NCI-H2029 treated with DMSO at 0.1 percent for 48 hours (cell line): Measurements from ENCODE around the gene SLC66A1.
"Not testable (repeated sequence)": the region's sequence is repeated elsewhere in the genome, so short reads cannot be mapped to it uniquely, and the experiment has no call there.

Source experiments
- DNase-seq: peaks from one replicate; lab custom pipeline; 2025; lab: John Stamatoyannopoulos, UW

SLC66A1 gene

DNA sequence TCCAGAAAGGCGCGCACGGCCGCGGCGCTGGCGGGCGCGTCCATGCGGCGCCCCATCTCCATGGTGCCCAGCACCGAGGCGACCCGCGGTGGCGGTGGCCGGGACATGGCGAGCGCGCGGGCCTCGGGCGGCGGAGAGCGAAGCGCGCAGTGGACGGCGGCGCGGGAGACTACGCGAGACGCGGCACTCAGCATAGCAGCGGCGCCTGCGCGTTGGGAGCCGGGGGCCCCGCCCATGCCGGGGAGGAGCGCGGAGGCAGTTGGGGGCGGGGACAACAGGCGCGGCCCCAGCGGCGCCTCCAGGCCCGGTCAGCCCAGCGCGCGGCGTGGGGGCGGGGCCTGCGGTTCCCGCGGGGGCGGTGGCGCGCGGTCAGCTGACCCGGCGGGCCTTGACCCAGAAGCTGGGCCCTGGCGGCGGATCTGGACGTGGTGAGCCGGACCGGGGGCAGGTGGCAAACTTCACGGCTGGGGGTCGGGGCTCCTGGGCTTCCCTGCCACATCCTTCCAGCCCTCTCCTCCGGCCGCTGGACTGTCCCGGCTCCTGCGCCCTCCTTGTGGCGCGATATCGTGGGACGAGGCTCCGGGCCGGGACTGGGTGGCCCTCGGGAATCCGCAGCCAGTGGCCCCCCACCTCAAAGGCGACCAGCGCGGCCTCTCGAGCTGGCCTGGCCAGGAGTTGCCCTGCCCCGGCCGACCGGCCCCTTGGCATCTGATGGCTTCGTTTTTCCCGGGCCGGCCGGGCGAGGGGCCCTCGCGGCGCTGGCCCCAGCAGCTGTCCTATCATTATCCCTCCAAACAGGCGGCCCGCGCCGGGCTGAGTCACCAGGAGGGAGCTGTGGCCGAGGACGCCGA lies at the start of gene SLC66A1, which contains the start of gene AKR7A2:
TSS of gene SLC66A1 (plus strand) at position 396 of the 851 bp plus-strand sequence. CDS start 5,352 bp downstream, outside the sequence.
TSS of gene AKR7A2 (minus strand) at position 214 of the 851 bp plus-strand sequence. CDS start at position 194, 20 bp downstream.
- peak; percentile 23 for DNase-seq

DNA sequence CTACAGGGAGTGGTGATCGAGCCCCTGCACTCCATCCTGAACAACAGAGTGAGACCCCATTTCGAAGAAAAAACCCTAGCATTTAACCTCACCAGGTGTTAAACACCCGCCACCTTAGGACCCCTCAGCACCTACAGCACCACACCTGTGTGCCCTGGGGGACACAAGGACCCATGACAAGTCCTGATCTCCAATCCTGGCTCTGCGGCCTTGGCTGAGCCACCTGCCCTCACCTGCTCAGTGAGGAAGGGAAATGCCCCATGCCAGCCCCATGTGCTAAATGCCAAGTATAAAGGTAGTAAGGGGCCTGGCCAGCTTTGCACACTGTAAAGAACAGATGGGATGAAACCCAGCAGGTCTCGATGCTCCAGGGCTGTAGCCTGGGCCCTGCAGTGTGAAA lies 49.4 kb upstream of the SLC66A1 start:
- DNase-seq = no peak

GRCh38 chr1:19268445-19268844 lies 43.7 kb upstream of the SLC66A1 start:
- DNase-seq = no peak

DNA sequence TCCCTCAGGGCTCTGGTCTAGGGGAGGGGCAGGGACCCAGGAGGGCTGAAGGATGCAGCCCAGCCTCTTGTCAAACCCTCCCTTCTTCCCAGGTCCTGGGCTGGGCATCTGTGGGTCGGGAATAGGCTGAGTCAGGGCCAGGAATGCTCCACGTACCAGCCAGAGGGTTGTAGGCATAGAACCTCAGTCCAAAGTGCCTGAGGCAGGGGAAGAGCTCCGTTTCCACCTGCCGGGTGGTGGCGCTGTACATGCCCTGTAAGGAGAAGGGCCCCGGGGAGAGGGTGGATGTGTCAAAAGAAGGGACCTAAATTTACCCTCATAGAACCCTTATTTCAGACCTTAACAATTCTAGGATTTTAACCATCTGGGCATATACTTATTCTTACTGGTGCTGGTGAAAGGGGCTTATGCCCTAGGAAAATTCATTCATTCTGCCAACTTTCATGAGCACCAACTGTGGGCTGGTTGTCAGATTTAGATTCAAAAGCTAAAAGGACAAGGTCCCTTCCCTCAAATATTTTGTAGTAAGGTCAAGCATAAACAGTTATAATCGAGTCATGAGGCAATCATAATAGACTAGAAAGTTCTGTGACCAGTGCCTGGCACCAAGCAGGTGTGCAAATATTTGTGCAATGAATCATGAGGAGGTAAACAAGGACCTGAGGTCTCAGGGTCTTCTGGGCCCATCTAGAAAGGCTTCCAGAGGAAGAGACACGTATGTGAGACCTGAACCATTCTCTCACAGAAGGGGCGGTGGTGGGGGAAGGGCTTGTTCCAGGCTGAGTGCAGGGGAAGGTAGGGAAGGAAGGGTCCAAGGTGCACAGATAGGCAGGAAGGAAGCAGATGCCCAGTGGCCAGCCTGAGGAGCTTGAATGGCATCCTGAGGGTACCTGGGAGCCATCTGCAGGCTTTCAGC lies 42.4 kb upstream of the SLC66A1 start:
- DNase-seq = not testable (repeated sequence)

DNA sequence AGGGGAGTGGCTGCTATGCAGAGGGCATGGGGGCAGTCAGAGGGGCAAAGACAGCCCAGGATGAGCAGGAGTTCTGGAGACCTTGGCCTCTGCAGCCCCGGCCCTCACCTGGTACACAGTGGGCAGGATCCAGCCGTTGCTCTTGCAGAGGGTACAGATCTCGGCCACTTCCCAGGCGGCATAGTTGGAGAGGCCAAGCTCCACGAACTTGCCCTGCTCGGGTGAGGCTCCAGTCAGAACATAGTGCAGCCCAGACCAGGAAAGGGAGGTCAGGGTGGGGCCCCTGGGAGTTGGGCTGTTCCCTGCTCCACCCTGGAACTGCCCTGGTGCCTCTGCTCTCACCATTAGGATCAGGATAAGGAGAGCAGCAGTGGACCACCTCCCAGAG lies 41.8 kb upstream of the SLC66A1 start:
- not testable (repeated sequence) for DNase-seq

- no peak for DNase-seq
Measured at GRCh38 chr1:19272064-19272463, 40.1 kb upstream of the SLC66A1 start.

- DNase-seq = no peak
Measured at GRCh38 chr1:19273106-19273843, 38.9 kb upstream of the SLC66A1 start.

GRCh38 chr1:19273844-19274531 lies 38.1 kb upstream of the SLC66A1 start:
- DNase-seq = not testable (repeated sequence)

- no peak for DNase-seq
Measured at GRCh38 chr1:19274636-19275035, 37.5 kb upstream of the SLC66A1 start.

GRCh38 chr1:19283891-19284290 lies 28.2 kb upstream of the SLC66A1 start:
- DNase-seq = no peak

GRCh38 chr1:19284881-19285280 lies 27.2 kb upstream of the SLC66A1 start:
- DNase-seq = no peak

GRCh38 chr1:19285366-19285765 lies 26.8 kb upstream of the SLC66A1 start:
- not testable (repeated sequence) for DNase-seq

- not testable (repeated sequence) for DNase-seq
Measured at GRCh38 chr1:19285807-19286206, 26.3 kb upstream of the SLC66A1 start.

GRCh38 chr1:19287436-19288185 lies 24.5 kb upstream of the SLC66A1 start:
- no peak for DNase-seq

GRCh38 chr1:19288324-19289241 lies 23.5 kb upstream of the SLC66A1 start, which contains the start of gene AKR7A3:
Gene AKR7A3 (minus strand): TSS chr1:19288770. CDS start chr1:19288709, 61 bp downstream.
- DNase-seq = not testable (repeated sequence)

GRCh38 chr1:19289244-19289643 lies 22.9 kb upstream of the SLC66A1 start:
- DNase-seq = no peak

DNA sequence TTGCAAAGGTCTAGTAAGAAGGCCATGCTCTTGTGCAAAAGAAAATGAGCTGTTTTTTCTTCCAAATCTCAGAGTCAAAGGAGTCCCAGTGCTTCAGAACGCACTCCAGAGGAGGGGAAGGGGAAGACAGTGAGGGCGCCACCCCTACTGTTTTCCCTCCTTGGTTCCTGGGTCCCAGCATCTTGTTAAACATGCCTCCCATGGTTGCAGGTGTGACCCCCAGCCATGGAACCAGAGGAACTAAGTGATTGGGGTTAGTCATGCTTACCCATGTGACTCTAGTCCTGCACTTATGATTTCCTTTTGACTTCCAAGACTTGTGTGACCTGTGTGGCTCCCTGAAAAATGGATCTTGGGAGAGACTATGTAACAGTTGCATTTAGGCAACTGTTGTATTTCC lies 17.5 kb upstream of the SLC66A1 start:
- DNase-seq = no peak

DNA sequence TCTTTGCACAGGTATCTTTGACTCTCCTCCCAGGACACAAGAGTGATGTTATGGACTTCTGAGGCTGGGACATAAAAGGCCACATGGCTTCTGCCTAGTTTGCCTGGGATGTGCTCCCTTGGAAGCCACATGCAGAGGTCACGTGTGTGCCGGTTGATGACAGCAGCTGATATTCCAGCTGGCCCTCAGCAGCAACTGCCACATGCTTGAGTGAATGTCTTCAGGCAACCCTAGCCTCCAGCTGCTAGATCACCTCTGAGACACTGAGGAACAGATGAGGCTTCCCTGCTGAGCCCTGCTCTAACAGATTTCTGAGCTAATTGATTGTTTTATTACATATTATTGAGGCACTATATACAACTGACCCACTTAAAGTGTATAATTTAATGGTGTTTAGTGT lies 11.9 kb upstream of the SLC66A1 start:
- no peak for DNase-seq

- not testable (repeated sequence) for DNase-seq
Measured at GRCh38 chr1:19304081-19304480, 8.0 kb upstream of the SLC66A1 start.
